Fibroblast of lung (primary cell): ENCODE data around the gene AMFR. TPM values are rescaled to one million over a fixed set of nuclear protein-coding genes. Genes with fewer than 3 reads are reported as not detected.

ENCODE experiments used
- DNase-seq, 2 donors: peaks; one replicate each; pipeline versions ENCODE4 v3.0.0 to v3.0.0-alpha.2; 2010; ENCODE audit warnings: low read depth in 2 of 2
- H2AFZ ChIP-seq: 2 replicates; pipeline ENCODE4 v1.5.1; 2012; ENCODE audit warnings: low read length, control low read depth, inconsistent platforms
- H3K27ac ChIP-seq: 2 replicates; pipeline ENCODE4 v1.5.1; 2011; ENCODE audit warnings: low read length, control low read depth; ENCODE audit not compliant: insufficient read depth
- H3K27me3 ChIP-seq: 2 replicates; pipeline ENCODE4 v1.5.1; 2011; ENCODE audit warnings: mild to moderate bottlenecking, low read length; ENCODE audit not compliant: control insufficient read depth, insufficient read depth
- H3K36me3 ChIP-seq: 2 replicates; pipeline ENCODE4 v1.5.1; 2011; ENCODE audit warnings: low read length; ENCODE audit not compliant: control insufficient read depth, insufficient read depth
- H3K4me1 ChIP-seq: 2 replicates; pipeline ENCODE4 v1.5.1; 2011; ENCODE audit warnings: low read length; ENCODE audit not compliant: control insufficient read depth, insufficient read depth; ENCODE audit errors: extremely low read depth
- H3K4me2 ChIP-seq: 2 replicates; pipeline ENCODE4 v1.5.1; 2011; ENCODE audit warnings: low read length, control low read depth; ENCODE audit not compliant: insufficient read depth; ENCODE audit errors: extremely low read depth
- H3K4me3 ChIP-seq, 4 experiments: fragments of 200-600 bp in 1 of 4; sonication (generic) in 1 of 4; replicated peaks in 1 of 4; 2 replicates each; pipeline ENCODE4 v1.5.1; 2011 to 2016; ENCODE audit warnings: low read length in 4 of 4, low read depth in 3 of 4, mild to moderate bottlenecking in 3 of 4, control low read depth in 2 of 4, inconsistent platforms in 1 of 4, mixed read lengths in 1 of 4; ENCODE audit not compliant: insufficient read depth in 1 of 4; ENCODE audit errors: control extremely low read depth in 1 of 4
- H3K79me2 ChIP-seq: 2 replicates; pipeline ENCODE4 v1.5.1; 2012; ENCODE audit warnings: mild to moderate bottlenecking, low read length, inconsistent platforms; ENCODE audit not compliant: control insufficient read depth, insufficient read depth
- H3K9ac ChIP-seq: 2 replicates; pipeline ENCODE4 v1.5.1; 2011; ENCODE audit warnings: mild to moderate bottlenecking, low read length, control low read depth; ENCODE audit not compliant: insufficient read depth
- H3K9me3 ChIP-seq: 2 replicates; pipeline ENCODE4 v1.5.1; 2012; ENCODE audit warnings: low read depth, low read length; ENCODE audit not compliant: control insufficient read depth, insufficient read depth
- H4K20me1 ChIP-seq: 2 replicates; pipeline ENCODE4 v1.5.1; 2011; ENCODE audit warnings: low read length; ENCODE audit not compliant: control insufficient read depth, insufficient read depth; ENCODE audit errors: extremely low read depth
- CTCF ChIP-seq, 2 donors: IDR thresholded peaks in 1 of 2; conservative IDR thresholded peaks in 1 of 2; 1 replicate in 1 of 2; 2 replicates in 1 of 2; pipeline ENCODE4 v1.5.1; 2011 to 2012; ENCODE audit warnings: low read length in 2 of 2, control low read depth in 1 of 2, inconsistent platforms in 1 of 2, low read depth in 1 of 2, mild to moderate bottlenecking in 1 of 2
- EZH2 ChIP-seq: IDR thresholded peaks from 2 replicates; pipeline ENCODE4 v1.5.1; 2012; ENCODE audit warnings: low read length, control low read depth, mild to moderate bottlenecking; ENCODE audit errors: missing control alignments
- polyA plus RNA-seq, 2 donors: library from polyadenylated mRNA; depleted of rRNA in 1 of 2; stranded (reverse) in 1 of 2; unstranded in 1 of 2; fragments of >200 nt; gene quantifications; 2 replicates each; pipeline ENCODE4 v1.2.1, GENCODE V29; 2011 to 2012; ENCODE audit warnings: missing spikeins in 1 of 2
- total RNA-seq: library from RNA; depleted of rRNA; stranded (reverse); fragments of >200 nt; gene quantifications from 2 replicates; pipeline ENCODE4 v1.2.1, GENCODE V29; 2014

The AMFR gene
- total and polyA plus RNA-seq, 2 donors (not counting 1 experiment from before 2014, with no cell fraction given): 75.9 to 413 TPM

DNA sequence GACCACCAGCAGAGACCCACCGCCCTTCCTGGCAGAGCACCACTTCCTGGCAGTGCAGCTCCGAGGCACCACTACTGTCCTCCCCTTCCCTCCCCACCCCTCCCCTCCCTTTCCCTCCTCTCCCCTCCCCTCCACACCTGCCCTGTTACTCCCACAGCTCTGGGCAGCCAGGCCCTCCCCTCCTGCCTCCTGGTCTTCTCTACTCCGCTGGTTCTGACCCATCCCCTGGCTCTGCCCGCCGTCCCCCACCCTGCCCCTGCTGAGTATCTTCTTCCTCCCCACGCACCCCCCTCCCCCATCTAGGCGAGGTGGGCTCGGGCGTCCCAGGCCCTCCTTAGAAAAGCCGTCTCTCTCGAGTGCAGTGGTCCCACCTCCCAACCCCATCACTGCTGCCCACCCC is 77.7 kb downstream of the AMFR start:
- peaks cover 3% of the 10 kb centered on the region for H3K27me3 ChIP-seq

DNA sequence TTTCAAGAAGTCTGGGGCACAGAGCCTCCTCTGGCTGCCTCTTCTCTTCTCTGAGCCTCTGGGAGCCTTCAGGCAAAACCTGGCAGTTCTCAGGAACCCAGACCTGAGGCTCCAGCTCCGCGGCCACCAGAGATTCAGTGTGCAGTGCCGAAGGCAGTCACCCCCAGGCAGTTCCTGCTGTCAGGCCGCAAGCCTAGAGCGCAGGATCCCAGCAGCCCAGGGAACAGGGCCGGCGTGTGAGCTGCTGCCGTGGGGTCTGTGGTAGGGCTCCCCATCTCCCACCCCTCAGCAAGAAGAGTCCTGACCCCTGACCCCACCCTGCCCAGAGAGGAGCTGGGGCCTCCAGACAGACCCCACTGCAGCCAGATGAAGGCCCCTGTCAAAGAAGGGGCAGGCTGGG is 78.2 kb downstream of the AMFR start:
- Histone ChIP-seq H2AFZ (no peak overlapping the region), H4K20me1 (no peaks in the 10 kb centered on the region), H3K4me1 (no peaks in the 10 kb centered on the region), H3K27me3 (peaks cover 3% of the 10 kb centered on the region), H3K9me3 (no peaks in the 10 kb centered on the region), H3K4me2 (no peak overlapping the region), H3K27ac (no peak overlapping the region), H3K79me2 (no peaks in the 10 kb centered on the region), H3K9ac (no peak overlapping the region), H3K4me3 (no peak overlapping the region), H3K36me3 (no peaks in the 10 kb centered on the region)
- TF ChIP-seq CTCF (conservative IDR thresholded peaks at IDR 0.05 in 1 of 2, IDR thresholded peaks at IDR 0.05 in 1 of 2; ENCODE audit: low read depth in 1 of 2, low read length in 2 of 2): no peak
- no peak for TF ChIP-seq EZH2
- no peak for DNase-seq

More for the DNA sequence above, 77.7 kb downstream of the AMFR start:
- H3K4me2 ChIP-seq: no peak overlapping the region
- no peaks in the 10 kb centered on the region for H3K4me1 ChIP-seq
- H3K79me2 ChIP-seq: no peaks in the 10 kb centered on the region
- DNase-seq: no peak
- no peak overlapping the region for H3K9ac ChIP-seq
- H3K27ac ChIP-seq: no peak overlapping the region
- no peak overlapping the region for H2AFZ ChIP-seq
- no peaks in the 10 kb centered on the region for H4K20me1 ChIP-seq
- no peak overlapping the region for H3K4me3 ChIP-seq
- no peaks in the 10 kb centered on the region for H3K9me3 ChIP-seq
- TF ChIP-seq EZH2: no peak
- no peak for TF ChIP-seq CTCF (conservative IDR thresholded peaks at IDR 0.05 in 1 of 2, IDR thresholded peaks at IDR 0.05 in 1 of 2; ENCODE audit: low read depth in 1 of 2, low read length in 2 of 2)
- no peaks in the 10 kb centered on the region for H3K36me3 ChIP-seq

DNA sequence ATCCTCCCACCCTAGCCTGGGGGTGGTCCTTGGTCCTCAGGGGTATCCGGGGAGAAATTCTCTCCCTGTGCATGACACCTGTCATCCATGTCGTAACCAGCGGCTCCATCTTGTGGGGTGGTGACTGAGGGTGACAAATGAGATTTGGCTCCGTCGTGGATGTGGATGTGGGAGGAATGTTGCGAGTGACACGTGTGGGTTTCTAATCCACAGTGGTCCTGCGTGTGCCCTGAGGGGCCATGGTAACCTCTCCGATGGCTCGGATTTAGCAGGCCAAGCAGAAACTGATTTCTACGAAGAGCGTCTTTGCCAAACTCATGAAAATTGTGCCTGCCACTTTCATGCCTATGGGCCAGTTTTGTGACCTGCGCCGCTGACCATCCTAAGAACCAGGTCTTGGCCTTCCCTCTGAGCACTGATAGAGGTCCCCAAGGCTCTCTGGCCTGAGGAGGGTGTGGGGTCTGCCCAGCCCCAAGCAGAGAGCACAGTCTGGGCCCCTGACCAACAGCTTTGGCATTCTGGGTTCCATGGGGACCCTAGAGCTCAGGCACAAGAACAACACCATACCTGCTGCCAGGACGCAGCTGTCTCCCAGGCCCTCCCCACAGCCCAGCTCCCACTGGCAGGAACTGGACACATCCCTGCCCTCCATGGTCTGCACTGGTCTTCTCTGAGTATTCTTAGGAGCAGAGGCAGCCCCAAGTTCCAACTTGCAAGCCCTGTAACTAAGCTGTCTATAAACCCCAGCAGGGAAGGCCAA is 79.0 kb downstream of the AMFR start:
- Histone ChIP-seq H3K27me3 (peaks cover 3% of the 10 kb centered on the region), H3K4me1 (no peaks in the 10 kb centered on the region), H3K27ac (no peak overlapping the region), H3K9me3 (no peaks in the 10 kb centered on the region), H3K79me2 (no peaks in the 10 kb centered on the region), H2AFZ (no peak overlapping the region), H3K9ac (no peak overlapping the region), H4K20me1 (no peaks in the 10 kb centered on the region), H3K4me2 (no peak overlapping the region), H3K4me3 (no peak overlapping the region), H3K36me3 (no peaks in the 10 kb centered on the region)
- no peak for DNase-seq
- no peak for TF ChIP-seq CTCF (conservative IDR thresholded peaks at IDR 0.05 in 1 of 2, IDR thresholded peaks at IDR 0.05 in 1 of 2; ENCODE audit: low read depth in 1 of 2, low read length in 2 of 2)
- TF ChIP-seq EZH2: no peak
